Glomerular visceral epithelial cell (primary cell): Measurements from ENCODE around the gene OR13C5.

ENCODE experiments used
- DNase-seq: peaks from one replicate; pipeline ENCODE4 v3.0.0-alpha.2; 2016; ENCODE audit errors: extremely low spot score

OR13C5 gene

DNA sequence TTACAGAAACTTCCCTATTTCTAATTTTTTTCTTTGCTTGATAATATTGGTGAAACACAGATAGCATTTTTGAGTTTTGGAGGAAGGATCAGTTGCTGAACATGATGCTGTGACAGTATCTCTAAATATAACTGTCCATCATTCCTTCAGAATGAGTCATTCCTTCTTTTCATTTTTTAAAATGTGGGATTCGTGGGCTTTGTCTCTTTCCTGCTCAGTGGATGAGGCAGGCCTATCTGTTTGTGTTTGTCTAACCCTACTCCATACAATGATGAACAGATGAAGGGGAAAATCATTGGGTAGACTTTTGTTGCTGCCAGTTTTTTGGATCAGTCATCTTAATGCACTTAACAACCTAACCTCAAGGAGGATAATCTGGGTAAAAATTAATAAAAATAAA is 46.0 kb downstream of the OR13C5 start:
- DNase-seq, result peak; percentile 2
